Activated CD8-positive, alpha-beta memory T cell treated with anti-CD3 and anti-CD28 coated beads, Interleukin-2, amount 50 U/mL, for 1 hour (primary cell): ENCODE measurements around the gene EIF3A.
"Not testable (repeated sequence)": the region's sequence is repeated elsewhere in the genome, so short reads cannot be mapped to it uniquely, and the experiment has no call there.

Experiments used
- DNase-seq: peaks from one replicate; pipeline ENCODE4 v3.0.0-alpha.2; 2020; ENCODE audit errors: extremely low read depth

Gene EIF3A, protein sequence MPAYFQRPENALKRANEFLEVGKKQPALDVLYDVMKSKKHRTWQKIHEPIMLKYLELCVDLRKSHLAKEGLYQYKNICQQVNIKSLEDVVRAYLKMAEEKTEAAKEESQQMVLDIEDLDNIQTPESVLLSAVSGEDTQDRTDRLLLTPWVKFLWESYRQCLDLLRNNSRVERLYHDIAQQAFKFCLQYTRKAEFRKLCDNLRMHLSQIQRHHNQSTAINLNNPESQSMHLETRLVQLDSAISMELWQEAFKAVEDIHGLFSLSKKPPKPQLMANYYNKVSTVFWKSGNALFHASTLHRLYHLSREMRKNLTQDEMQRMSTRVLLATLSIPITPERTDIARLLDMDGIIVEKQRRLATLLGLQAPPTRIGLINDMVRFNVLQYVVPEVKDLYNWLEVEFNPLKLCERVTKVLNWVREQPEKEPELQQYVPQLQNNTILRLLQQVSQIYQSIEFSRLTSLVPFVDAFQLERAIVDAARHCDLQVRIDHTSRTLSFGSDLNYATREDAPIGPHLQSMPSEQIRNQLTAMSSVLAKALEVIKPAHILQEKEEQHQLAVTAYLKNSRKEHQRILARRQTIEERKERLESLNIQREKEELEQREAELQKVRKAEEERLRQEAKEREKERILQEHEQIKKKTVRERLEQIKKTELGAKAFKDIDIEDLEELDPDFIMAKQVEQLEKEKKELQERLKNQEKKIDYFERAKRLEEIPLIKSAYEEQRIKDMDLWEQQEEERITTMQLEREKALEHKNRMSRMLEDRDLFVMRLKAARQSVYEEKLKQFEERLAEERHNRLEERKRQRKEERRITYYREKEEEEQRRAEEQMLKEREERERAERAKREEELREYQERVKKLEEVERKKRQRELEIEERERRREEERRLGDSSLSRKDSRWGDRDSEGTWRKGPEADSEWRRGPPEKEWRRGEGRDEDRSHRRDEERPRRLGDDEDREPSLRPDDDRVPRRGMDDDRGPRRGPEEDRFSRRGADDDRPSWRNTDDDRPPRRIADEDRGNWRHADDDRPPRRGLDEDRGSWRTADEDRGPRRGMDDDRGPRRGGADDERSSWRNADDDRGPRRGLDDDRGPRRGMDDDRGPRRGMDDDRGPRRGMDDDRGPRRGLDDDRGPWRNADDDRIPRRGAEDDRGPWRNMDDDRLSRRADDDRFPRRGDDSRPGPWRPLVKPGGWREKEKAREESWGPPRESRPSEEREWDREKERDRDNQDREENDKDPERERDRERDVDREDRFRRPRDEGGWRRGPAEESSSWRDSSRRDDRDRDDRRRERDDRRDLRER (N-terminal part only)

DNA sequence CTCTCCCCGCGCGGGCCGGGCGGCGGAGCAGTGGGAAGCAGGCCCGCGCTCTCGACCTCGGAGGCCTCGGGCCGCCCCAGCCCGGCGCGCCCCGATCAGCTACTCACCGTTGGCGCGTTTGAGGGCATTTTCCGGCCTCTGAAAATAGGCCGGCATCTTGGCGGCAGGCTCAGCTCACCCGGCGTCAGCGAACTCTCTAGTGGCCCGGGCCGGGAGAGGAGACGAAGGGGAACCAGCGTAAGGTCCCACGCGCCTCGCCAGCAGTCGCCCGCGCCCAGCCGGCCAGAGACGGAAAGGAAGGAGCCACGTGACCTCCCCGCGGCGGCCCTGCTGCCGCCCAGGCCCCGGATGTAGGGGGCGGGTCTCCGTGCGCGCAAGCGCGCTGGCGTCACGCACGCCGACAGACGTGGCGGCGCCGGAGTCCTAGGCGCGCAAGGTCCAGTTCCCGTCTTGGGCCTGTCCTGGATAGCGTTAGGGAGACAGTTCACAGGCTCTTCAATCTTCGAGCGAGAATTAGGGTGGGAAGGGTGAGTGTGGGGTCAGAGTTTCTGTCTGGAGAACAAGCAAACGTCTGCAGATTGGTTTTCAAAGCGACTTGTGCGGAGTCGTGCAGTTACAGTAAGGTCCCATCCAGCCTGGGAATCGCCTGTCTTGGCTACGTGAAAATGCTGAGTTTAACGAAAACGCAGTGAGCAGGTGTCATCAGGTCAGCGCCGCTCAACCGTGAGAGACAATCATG lies at the start of gene EIF3A:
EIF3A (minus strand) TSS at position 297 of the 739 bp plus-strand sequence; CDS start at position 156, 141 bp downstream.
- no peak for DNase-seq

DNA sequence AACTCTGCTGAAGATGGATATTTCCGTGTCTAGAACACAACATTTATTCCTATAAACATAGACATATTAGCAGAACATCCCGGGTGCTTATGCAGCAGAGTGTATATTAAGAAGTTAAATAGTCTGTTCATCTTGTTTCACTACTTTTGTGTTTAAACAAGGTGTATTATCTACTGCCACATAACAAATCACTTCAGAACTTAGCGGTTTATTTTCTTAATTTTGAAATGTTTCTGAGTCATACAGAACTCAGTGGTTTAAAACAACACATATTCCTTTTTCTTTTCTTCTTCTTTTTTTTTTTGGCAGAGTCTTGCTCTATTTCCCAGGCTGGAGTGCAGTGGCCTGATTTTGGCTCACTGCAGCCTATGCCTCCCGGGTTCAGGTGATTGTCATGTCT lies 49.1 kb upstream of the EIF3A start:
- no peak for DNase-seq

DNA sequence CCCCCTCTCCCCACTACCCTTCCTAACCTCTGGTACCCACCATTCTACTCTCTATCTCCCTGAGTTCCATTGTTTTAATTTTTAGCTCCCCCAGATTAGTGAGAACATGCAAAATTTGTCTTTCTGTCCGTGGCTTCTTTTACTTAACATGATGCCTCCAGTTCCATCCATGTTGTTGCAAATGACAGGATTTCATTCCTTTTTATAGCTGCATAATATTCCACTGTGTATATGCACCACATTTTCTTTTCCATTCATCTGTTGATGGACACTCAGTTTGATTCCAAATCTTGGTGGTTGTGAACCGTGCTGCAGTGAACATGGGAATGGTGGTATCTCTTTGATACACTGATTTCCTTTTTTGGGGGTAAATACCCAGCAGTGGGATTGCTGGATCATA lies 45.3 kb upstream of the EIF3A start:
- no peak for DNase-seq

DNA sequence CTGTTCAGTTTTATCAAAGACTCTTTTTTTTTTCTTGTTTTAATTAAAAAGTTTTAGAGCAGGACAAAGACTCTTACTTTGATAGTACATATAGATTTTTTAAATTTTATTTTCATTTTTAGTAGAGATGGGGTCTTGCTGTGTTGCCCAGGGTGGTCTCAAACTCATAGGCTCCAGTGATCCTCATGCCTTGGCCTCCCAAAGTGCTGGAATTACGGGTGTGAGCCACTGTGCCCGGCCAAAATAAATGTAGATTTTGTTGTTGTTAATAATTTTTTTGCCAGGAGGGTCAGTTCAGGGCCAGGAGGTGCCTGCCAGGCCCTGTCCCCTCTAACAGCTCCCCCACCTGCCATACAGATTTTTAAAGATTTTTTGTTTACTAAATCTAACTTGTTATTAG lies 40.3 kb upstream of the EIF3A start:
- no peak for DNase-seq

DNA sequence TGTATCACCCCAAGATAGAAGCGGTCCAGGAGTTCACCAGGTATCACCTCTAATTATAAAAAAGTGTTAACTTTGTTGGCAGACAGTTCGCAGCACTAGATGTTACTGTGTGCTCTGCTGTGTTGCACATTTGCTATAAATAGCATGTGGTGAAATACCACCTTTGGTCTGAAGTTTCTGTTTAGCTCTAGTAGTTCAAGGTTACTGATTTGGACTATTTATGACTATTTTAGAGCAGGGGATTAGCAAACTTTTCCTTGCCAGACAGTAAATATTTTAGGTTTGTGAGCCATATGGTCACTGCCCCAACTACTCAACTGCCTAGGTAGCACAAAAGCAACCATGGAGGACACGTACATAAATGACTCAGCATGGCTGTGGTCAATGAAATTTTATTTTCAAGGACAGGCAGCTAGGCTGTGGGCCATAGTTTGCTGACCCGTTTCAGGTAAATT lies 39.8 kb upstream of the EIF3A start:
- no peak for DNase-seq

DNA sequence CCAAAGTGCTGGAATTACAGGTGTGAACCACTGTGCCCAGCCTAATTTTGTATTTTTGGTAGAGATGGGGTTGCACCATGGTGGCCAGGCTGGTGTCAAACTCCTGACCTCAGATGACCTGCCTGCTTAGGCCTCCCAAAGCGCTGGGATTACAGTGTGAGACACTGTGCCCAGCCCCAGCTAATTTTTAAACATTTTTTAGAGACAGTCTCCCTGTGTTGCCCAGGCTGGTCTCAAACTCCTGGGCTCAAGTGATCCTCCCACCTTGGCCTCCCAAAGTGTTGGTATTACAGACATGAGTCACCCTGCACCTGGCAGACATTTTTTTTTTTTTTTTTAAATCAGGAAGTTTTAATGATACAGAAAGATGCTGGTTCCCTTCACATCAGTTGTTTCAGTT lies 38.8 kb upstream of the EIF3A start:
- no peak for DNase-seq

DNA sequence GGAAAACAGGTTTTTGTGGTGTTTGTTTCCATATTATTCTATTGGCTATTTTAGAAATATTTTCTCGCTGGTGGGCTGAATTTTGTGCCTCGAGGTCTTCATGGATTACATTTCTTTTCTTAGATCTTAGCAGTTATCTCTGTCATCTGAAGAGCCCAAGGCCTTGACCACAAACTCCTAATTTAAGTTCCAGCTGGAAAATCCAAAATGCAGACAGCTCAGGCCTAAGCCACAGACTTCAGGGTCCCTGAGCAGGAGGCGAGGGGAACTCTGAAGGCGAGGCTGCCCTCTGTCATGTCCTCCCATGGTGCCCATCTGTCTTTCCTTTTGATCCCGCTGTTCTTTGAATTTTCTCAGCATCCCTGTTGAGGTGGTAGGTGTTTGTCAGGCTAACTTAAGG lies 37.6 kb upstream of the EIF3A start:
- no peak for DNase-seq

DNA sequence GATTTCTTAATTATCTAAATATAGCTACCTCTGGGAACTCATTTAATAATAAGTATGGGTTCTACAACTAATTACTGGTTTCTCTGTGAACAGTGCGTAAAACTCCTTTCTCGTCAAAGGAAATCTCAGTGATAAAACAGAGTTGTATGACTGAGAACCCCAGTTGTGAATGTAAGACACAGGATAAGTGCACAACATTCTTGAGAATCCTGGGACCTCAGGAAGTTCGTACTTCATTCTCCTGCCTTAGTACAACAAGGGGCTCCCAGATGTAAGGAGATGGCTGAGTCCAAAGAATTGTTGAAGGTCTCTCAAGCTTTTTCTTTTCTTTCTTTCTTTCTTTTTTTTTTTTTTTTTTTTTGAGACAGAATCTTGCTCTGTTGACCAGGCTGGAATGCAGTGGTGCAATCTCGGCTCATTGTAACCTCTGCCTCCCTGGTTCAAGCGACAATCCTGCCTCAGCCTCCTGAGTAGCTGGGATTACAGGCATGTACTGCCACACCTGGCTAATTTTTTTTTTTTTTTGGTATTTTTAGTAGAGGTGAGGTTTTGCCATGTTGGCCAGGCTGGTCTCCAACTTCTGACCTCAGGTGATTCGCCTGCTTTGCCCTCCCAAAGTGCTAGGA lies 35.8 kb upstream of the EIF3A start:
- no peak for DNase-seq

DNA sequence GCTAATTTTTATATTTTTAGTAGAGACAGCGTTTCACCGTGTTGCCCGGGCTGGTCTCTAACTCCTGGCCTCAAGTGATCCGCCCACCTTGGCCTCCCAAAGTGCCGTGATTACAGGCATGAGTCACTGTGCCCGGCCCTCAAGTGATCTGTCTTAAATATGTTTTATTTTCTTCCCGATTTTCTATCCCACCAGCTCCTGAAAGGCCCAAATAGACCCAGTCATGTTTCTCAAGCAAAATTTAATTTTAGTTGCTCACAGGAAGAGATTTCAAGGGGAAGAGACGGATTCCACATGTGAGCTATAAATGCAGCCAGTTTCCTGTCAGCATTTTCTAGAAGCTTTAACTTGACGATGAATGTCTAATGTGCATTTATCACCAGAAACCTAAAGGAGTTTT lies 35.3 kb upstream of the EIF3A start:
- DNase-seq, result no peak

DNA sequence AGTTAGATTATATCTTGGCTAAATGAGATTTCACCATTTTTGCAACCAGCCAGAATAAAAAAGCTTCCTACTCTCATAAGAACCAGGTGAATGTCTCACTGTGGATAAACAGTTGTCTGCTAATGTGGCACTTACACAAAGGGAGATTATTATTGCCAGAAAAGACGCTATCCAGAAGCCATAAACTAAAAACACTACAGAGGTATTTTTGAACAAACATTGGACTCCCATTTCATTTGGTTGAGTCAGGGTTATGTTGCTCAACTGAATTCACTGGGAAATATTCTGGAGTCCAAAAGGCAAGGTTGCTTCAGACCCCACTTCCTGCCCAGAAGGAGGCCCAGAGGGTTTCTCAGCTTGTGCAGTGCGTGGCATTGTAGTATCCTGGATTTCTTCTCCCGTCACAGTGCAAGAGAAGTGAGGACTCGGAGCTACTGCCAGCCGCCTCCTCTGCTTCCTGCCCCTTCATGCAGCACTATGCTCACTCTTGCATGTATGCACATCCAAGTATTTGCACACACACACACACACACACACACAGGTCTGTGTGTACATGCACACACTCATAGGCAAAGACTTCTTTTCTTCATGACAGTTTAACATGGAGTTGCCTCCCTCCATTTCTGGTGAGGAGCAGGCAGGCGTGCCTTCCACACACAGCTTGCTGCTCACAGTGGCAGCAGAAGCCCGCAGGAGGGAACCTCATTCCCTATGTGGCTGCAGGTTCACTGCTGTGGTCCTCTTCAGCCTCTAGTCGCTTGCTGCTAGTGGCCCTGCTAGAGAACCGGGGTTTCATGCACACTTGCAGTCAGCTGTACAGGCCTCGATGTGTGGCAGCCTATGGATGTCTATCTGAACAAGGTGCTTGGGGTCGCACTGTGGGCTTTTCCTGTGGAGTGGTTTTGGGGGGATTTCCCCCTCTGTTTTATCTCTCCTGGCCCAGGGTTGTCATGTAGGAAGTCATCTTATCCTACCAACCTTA lies 33.4 kb upstream of the EIF3A start:
- DNase-seq, result no peak

DNA sequence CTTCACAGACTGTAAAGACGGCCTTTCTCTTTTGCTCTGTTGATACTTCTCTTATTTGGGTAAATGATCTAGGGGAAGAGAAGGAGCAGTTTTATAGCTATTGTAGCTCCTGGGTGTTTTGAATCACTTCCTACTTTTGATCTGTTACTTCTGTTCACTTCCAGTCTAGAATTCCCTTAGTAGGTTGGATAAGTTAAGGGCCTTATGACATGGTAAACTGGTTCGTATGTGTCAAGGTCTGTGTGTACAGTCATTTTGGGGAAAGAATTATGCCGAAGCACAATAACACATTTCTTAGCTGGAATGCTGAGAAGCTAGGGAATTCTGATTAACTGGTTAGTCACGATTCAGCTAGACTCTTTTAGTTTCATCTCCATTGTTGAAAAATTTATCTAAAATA lies 31.4 kb upstream of the EIF3A start:
- no peak for DNase-seq

DNA sequence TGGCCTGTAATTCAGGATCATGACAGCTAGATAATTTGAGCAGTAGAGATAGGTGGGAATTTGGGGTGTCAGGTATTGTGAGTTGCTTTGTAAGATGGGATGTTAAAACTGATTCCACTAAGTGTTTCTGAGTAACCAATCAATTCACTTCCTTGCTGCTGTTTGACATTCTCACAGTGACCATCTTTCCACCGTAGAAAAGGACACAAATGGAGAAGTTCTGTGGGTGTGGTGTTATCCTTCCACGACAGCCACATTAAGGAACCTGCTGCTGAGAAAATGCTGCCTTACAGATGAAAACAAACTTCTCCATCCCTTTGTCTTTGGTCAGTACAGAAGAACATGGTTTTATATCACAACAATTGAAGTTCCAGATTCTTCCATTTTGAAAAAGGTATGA lies 27.2 kb upstream of the EIF3A start:
- not testable (repeated sequence) for DNase-seq

DNA sequence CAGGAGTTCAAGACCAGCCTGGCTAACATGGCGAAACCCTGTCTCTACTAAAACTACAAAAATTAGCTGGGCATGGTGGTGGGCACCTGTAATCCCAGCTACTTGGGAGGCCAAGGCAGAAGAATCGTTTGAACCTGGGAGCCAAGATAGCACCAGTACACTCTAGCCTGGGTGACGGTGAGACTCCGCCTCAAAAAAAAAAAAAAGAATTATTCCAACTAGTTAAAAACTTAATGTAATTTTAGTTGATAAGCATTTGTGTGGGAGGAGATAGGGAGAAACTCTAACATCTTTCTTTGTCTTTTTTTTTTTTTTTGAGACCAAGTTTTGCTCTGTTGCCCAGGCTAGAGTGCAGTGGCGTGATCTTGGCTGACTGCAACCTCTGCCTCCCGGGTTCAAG lies 26.5 kb upstream of the EIF3A start:
- DNase-seq, result not testable (repeated sequence)

DNA sequence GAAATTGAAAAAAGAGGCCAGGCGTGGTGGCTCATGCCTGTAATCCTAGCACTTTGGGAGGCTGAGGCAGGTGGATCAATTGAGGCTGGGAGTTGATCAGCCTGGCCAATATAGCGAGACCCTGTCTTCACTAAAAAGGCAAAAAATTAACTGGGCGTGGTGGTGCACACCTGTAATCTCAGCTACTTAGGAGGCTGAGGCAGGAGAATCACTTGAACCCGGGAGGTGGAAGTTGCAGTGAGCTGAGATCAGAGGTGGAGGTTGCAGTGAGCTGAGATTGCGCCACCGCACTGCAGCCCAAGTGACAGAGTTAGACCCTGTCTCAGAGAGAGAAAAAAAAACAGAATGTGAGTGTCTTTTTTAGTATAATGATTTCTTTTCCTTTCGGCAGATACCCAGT lies 25.3 kb upstream of the EIF3A start:
- not testable (repeated sequence) for DNase-seq

DNA sequence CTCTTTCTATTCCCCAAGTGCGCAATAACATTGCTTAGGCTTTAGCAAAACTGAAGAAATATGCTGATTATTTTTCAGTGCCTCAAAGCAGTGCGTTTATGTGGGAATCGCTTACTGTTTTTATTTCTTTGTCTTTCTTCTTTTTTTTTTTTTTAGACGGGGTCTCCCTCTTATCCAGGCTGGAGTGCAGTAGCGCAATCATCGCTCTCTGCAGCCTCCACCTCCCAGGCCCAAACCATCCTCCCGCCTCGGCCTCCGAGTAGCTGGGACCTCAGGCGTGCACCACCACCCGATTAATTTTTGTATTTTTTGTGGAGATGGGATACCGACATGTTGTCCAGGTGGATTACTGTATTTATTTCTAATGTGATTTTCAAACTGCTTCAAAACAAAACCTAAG lies 24.5 kb upstream of the EIF3A start:
- DNase-seq, result no peak

DNA sequence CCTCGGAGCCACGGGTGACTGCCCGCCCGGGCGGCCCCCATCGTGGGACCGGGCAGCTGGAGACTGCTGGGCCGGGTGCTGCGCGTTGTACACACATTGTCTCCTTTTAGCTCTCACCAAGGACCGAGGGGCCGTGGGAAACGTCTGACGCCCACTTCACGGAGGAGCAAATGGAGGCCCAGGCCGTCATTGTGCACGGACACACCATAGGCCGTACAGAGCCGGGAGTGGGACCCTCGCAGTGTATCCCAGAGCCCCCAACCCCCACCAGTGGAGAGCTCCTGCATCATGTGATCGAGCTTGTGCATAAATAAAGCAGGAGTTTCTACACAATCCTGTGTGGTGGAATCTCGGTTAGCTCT lies 24.0 kb upstream of the EIF3A start:
- DNase-seq, result no peak

DNA sequence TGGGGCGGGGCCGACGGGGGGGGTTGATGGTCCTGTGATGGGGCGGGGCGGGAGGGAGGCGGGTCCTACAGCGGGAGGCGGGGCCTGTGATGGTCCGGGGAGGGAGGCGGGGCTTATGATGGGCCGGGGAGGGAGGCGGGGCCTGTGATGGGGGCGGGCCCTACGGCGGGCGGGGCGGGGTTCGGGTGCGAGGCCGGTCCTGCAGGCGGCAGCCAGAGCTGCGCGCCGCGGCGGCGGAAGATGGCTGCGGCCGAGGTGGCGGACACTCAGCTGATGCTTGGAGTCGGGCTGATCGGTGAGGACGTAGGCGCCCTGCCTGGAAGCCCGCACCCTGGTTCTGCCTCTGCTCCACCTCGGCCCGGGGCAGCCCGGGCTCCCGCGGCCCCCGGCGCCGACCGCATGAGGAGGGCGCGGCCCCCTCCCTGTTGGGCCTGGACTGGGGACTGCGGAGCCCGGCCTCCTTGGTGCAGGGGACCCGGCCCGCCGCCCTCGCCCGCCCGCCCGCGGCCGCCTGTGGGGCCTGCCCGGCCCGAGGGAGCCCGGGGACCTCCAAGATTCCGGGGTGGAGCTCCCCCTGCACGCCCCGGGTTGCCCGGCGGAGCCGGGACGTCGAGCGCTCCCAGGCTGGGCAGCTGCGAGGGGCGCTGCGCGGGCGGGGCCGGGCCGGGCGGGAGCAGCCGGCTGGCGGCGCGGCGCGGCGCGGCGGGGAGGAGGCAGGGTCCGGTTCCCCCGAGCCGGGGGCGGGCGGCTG lies 23.5 kb upstream of the EIF3A start, which contains the start of gene DENND10:
DENND10 (plus strand) TSS at position 211 of the 751 bp plus-strand sequence; CDS start at position 241, 30 bp downstream.
- DNase-seq, result no peak

DNA sequence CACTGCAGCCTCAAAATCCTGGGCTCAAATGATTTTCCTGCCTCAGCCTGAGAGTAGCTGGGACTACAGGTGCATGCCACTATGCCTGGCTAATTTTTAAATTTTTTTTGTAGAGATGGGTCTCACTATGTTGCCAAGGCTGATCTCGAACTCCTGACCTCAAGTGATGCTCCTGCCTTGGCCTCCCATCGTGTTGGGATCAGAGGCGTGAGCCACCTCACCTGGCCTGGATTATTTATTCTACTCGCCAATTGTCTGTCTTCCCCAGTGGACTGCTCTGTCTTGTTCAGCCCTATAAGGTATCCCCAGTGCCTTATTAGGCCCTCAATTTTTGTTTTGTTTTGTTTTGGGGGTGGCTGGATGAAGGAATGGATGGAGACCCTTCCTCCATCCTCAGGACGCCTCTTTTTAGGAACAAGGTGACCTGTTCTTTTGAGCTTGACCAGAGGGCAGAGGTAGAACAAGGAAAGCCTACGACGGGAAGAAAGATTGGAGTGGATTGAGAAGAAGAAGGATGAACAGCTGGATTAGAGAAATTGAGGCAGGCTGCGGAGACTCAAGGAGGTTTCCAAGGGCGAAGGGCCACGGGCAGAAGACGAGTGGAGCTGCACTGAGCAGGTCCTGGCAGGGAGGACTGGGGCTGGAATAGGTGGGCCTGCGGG lies 22.8 kb upstream of the EIF3A start:
- DNase-seq, result no peak
